IPS-18a (cell line): ENCODE results near the gene ERICH6.

Experiments
- H3K27ac ChIP-seq: one replicate; pipeline ENCODE4 v1.5.1; 2013; ENCODE audit warnings: low read length
- H3K27me3 ChIP-seq: one replicate; pipeline ENCODE4 v1.6.1; 2013; ENCODE audit warnings: mild to moderate bottlenecking, low read length; ENCODE audit not compliant: control insufficient read depth, insufficient read depth
- H3K36me3 ChIP-seq: one replicate; pipeline ENCODE4 v1.6.1; 2013; ENCODE audit warnings: low read depth, low read length; ENCODE audit not compliant: control insufficient read depth
- H3K4me1 ChIP-seq: one replicate; pipeline ENCODE4 v1.6.1; 2013; ENCODE audit warnings: low read depth, low read length; ENCODE audit not compliant: control insufficient read depth
- H3K4me3 ChIP-seq: one replicate; pipeline ENCODE4 v1.5.1; 2013; ENCODE audit warnings: low read length
- H3K9ac ChIP-seq: one replicate; pipeline ENCODE4 v1.6.1; 2013; ENCODE audit warnings: mild to moderate bottlenecking, low read length, moderate library complexity
- H3K9me3 ChIP-seq: one replicate; pipeline ENCODE4 v1.6.1; 2013; ENCODE audit warnings: low read depth, low read length; ENCODE audit not compliant: control insufficient read depth

ERICH6 gene

GRCh38 chr3:150742141-150742523 is 38.4 kb upstream of the ERICH6 start:
- no peak overlapping the region for H3K4me3 ChIP-seq
- no peaks in the 10 kb centered on the region for H3K27me3 ChIP-seq
- no peak overlapping the region for H3K9ac ChIP-seq
- no peak overlapping the region for H3K27ac ChIP-seq
- no peaks in the 10 kb centered on the region for H3K36me3 ChIP-seq
- H3K4me1 ChIP-seq: no peaks in the 10 kb centered on the region
- H3K9me3 ChIP-seq: no peaks in the 10 kb centered on the region

DNA sequence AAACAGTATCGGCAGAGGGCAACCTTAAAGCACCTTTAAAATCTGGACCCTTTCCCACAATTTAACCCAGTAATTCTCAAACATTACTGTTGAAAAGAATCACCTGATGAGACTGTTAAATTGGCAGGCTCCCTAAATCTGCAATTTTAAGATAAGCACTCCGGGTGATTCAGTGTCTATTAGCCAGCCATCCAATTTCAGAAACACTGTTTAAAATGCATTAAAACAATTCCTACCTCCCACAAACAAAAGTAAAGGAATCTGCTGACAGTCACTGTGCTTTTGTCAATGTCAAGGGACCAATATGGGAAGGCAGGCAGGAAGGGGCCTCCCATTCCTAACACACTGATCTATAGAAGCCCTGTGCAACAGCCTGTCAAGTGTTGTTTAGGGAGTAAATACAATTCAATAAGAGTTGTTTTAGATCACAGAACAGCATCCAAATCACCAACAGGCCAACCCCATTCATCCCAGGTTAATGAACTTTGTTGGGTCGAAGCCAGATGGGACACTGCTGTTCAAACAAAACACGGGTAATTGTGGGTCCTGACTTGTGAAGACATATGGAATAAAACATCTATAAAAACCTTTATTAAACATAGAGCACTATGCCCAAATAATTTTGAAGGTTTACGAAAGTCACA is 37.9 kb upstream of the ERICH6 start:
- H3K4me3 ChIP-seq: no peak overlapping the region
- no peak overlapping the region for H3K27ac ChIP-seq
- no peaks in the 10 kb centered on the region for H3K9me3 ChIP-seq
- H3K4me1 ChIP-seq: peaks cover 4% of the 10 kb centered on the region
- H3K36me3 ChIP-seq: no peaks in the 10 kb centered on the region
- no peaks in the 10 kb centered on the region for H3K27me3 ChIP-seq
- no peak overlapping the region for H3K9ac ChIP-seq

- Histone ChIP-seq H3K4me3 (no peak overlapping the region), H3K9me3 (no peaks in the 10 kb centered on the region), H3K9ac (no peak overlapping the region), H3K27me3 (no peaks in the 10 kb centered on the region), H3K4me1 (peaks cover 8% of the 10 kb centered on the region), H3K36me3 (no peaks in the 10 kb centered on the region), H3K27ac (no peak overlapping the region)
These were observed 37.2 kb upstream of the ERICH6 start for GRCh38 chr3:150740733-150741496.

DNA sequence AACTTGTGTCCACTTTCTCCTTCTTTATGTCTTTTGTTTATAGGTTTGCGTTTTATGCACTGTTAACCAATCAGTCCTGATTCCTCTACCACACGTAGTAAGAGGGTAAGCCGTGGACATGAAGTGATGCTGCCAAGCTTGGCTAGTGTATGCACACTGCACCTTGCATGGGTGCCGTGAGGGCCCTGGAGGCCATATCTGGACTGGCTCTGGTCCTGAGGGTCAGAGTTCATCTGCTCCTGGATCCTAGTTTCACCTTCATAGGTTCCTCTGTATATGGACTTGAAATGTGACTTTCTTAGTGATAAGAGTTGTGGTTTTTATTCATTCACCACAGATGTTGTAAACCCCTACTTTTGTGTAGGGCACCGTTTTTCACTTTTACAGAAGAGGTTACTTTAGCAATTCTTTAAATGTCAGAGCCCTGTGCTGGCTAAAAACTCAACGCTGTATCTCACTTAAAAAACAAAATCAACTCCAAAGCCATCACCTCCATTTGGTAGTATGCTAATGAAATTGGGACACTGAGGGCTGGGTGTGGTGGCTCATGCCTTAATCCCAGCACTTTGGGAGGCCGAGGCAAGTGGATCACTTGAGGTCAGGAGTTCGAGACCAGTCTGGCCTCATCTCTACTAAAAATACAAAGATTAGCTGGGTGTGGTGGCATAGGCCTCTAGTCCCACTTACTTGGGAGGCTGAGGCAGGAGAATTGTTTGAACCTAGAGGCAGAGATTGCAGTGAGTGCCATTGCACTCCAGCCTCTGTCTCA is 36.3 kb upstream of the ERICH6 start:
- H3K4me3 ChIP-seq: no peak overlapping the region
- H3K9me3 ChIP-seq: no peaks in the 10 kb centered on the region
- H3K27ac ChIP-seq: no peak overlapping the region
- H3K36me3 ChIP-seq: no peaks in the 10 kb centered on the region
- peaks cover 11% of the 10 kb centered on the region for H3K4me1 ChIP-seq
- no peak overlapping the region for H3K9ac ChIP-seq
- no peaks in the 10 kb centered on the region for H3K27me3 ChIP-seq

- no peaks in the 10 kb centered on the region for H3K27me3 ChIP-seq
- H3K36me3 ChIP-seq: no peaks in the 10 kb centered on the region
- H3K4me1 ChIP-seq: peaks cover 11% of the 10 kb centered on the region
- no peak overlapping the region for H3K4me3 ChIP-seq
- no peak overlapping the region for H3K27ac ChIP-seq
- H3K9me3 ChIP-seq: no peaks in the 10 kb centered on the region
- H3K9ac ChIP-seq: no peak overlapping the region
These were observed 35.6 kb upstream of the ERICH6 start for GRCh38 chr3:150739200-150739863.

- H3K27ac ChIP-seq: no peak overlapping the region
- no peaks in the 10 kb centered on the region for H3K36me3 ChIP-seq
- H3K27me3 ChIP-seq: no peaks in the 10 kb centered on the region
- H3K9ac ChIP-seq: no peak overlapping the region
- H3K4me1 ChIP-seq: peaks cover 11% of the 10 kb centered on the region
- H3K9me3 ChIP-seq: no peaks in the 10 kb centered on the region
- H3K4me3 ChIP-seq: no peak overlapping the region
These were observed 35.0 kb upstream of the ERICH6 start for GRCh38 chr3:150738688-150739087.

DNA sequence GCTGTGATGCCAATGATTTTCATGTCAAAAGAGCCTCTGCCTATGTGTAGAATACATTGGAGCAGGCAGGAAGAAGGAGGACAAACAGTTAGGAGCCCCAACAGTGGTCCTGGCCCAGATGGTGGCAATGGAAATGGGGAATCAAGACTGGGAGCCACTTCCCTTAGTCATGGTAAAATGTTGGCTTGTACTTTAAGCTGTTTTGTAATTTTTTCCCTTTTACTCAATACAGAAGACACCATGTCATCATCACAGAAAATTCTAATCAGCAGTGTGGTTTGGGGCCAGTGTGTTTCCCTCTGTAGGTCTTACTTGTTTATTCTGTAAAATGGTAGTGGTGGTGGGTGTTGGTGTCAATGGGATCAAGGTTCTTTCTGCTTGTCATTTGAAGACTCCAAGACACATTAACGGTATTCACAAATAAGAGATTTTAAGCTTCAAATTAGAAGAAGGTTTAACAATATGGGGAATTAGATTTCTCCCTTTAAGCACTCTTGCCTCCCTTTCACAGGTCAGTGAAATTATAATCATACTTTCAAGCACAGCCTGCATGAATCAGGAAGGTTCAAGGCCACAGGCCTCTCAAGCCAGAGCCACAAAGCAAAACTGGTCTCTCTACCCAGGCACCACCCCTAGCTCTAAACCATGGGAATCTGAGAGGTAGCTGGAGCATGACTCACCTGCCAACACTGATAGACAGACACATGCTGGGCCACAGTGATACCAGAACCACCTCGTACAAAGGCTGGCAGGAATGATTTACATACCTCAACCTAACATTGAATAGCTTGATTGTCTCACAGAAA is 34.4 kb upstream of the ERICH6 start:
- no peaks in the 10 kb centered on the region for H3K36me3 ChIP-seq
- H3K9ac ChIP-seq: no peak overlapping the region
- no peaks in the 10 kb centered on the region for H3K27me3 ChIP-seq
- H3K27ac ChIP-seq: no peak overlapping the region
- H3K4me3 ChIP-seq: no peak overlapping the region
- peaks cover 11% of the 10 kb centered on the region for H3K4me1 ChIP-seq
- H3K9me3 ChIP-seq: no peaks in the 10 kb centered on the region

GRCh38 chr3:150736903-150737832 is 33.4 kb upstream of the ERICH6 start:
- no peak overlapping the region for H3K4me3 ChIP-seq
- no peaks in the 10 kb centered on the region for H3K9me3 ChIP-seq
- no peaks in the 10 kb centered on the region for H3K27me3 ChIP-seq
- H3K27ac ChIP-seq: no peak overlapping the region
- no peak overlapping the region for H3K9ac ChIP-seq
- peaks cover 11% of the 10 kb centered on the region for H3K4me1 ChIP-seq
- H3K36me3 ChIP-seq: no peaks in the 10 kb centered on the region

DNA sequence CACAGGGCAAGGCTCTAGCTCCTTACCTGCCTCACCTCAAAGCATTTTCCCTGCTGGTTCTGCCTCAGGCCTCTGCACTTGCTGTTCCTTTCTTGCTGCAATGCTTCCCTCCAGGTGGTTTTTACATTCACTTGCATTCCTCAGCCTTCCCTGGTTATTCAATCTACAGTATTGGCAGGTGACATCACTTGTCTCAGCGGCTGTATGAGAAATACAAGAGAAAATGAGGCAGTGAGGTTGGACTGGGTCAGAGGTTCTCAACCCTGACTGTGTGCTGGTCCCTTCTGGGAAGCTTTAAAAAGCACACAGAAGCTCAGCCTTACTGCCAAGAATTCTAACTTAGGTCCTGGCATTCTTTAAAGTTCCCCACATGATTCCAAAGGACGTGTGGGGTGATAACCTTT is 32.6 kb upstream of the ERICH6 start:
- H3K27me3 ChIP-seq: no peaks in the 10 kb centered on the region
- no peak overlapping the region for H3K27ac ChIP-seq
- no peak overlapping the region for H3K4me3 ChIP-seq
- H3K4me1 ChIP-seq: peaks cover 11% of the 10 kb centered on the region
- H3K36me3 ChIP-seq: no peaks in the 10 kb centered on the region
- no peak overlapping the region for H3K9ac ChIP-seq
- no peaks in the 10 kb centered on the region for H3K9me3 ChIP-seq

- Histone ChIP-seq H3K27me3 (no peaks in the 10 kb centered on the region), H3K36me3 (no peaks in the 10 kb centered on the region), H3K4me1 (peaks cover 11% of the 10 kb centered on the region), H3K4me3 (no peak overlapping the region), H3K9me3 (no peaks in the 10 kb centered on the region), H3K9ac (no peak overlapping the region), H3K27ac (no peak overlapping the region)
These were observed 31.0 kb upstream of the ERICH6 start for GRCh38 chr3:150734795-150735119.
